IMR-90 (cell line): ENCODE data around the gene GABARAPL2. TPM values are rescaled to one million over a fixed set of nuclear protein-coding genes. Genes with fewer than 3 reads are reported as not detected.
"Not testable (repeated sequence)": the region's sequence is repeated elsewhere in the genome, so short reads cannot be mapped to it uniquely, and the experiment has no call there.

Experiments used
- ATAC-seq: fragments of 200-7000 bp; cut with Tn5 transposase; 2 replicates; pipeline ENCODE4 v1.9.1; 2020; ENCODE audit warnings: low read depth, mild to moderate bottlenecking, moderate library complexity
- BruUV-seq: library from RNA; stranded (reverse); fragments of 400-500 nt; replicated peaks from 2 replicates; lab custom pipeline; 2021; lab: Mats Ljungman, UMichigan
- CTCF ChIA-PET: fragments of 300-600 bp; formaldehyde crosslinking; extraction: SDS; loops from one replicate; lab custom pipeline; 2021; ENCODE audit warnings: antibody characterized with exemption; lab: Yijun Ruan, JAX
- POLR2A ChIA-PET: fragments of 300-600 bp; sonication (Branson Sonifier 250); formaldehyde crosslinking; loops from one replicate; lab custom pipeline; 2022; ENCODE audit warnings: antibody characterized with exemption; ENCODE audit not compliant: unreplicated experiment; lab: Charles Lee
- DNase-seq: peaks from one replicate; pipeline ENCODE4 v3.0.0; 2013
- H2AFZ ChIP-seq: replicated peaks from 2 replicates; pipeline ENCODE3; 2013; ENCODE audit warnings: low read length, mild to moderate bottlenecking; ENCODE audit not compliant: poor library complexity
- H2AK5ac ChIP-seq: 2 replicates; pipeline ENCODE4 v1.6.1; 2013; ENCODE audit warnings: low read depth, low read length, inconsistent platforms
- H2AK9ac ChIP-seq: replicated peaks from 2 replicates; pipeline ENCODE3; 2013; ENCODE audit warnings: mild to moderate bottlenecking, low read depth, low read length, moderate library complexity; ENCODE audit not compliant: poor library complexity
- H2BK120ac ChIP-seq: 2 replicates; pipeline ENCODE4 v1.6.1; 2013; ENCODE audit warnings: low read depth, low read length, inconsistent platforms
- H2BK15ac ChIP-seq: 3 replicates; pipeline ENCODE4 v1.6.1; 2013; ENCODE audit warnings: low read depth, low read length, inconsistent platforms
- H2BK20ac ChIP-seq: 2 replicates; pipeline ENCODE4 v1.6.1; 2013; ENCODE audit warnings: low read depth, mild to moderate bottlenecking, inconsistent platforms, low read length, moderate library complexity
- H2BK5ac ChIP-seq: 2 replicates; pipeline ENCODE4 v1.6.1; 2013; ENCODE audit warnings: mild to moderate bottlenecking, low read depth, low read length, inconsistent platforms; ENCODE audit not compliant: poor library complexity, severe bottlenecking
- H3K14ac ChIP-seq: replicated peaks from 2 replicates; pipeline ENCODE4 v1.6.1; 2013; ENCODE audit warnings: low read depth, low read length, inconsistent platforms
- H3K18ac ChIP-seq: 2 replicates; pipeline ENCODE4 v1.6.1; 2013; ENCODE audit warnings: low read depth, low read length, control low read depth
- H3K23ac ChIP-seq: 2 replicates; pipeline ENCODE4 v1.6.1; 2013; ENCODE audit warnings: low read depth, low read length, inconsistent platforms
- H3K27ac ChIP-seq: 2 replicates; pipeline ENCODE4 v1.5.1; 2013; ENCODE audit warnings: mild to moderate bottlenecking, control low read depth, low read length; ENCODE audit not compliant: insufficient read depth
- H3K27me3 ChIP-seq: 2 replicates; pipeline ENCODE4 v1.6.1; 2013; ENCODE audit warnings: low read length; ENCODE audit not compliant: control insufficient read depth, insufficient read depth
- H3K36me3 ChIP-seq: 2 replicates; pipeline ENCODE4 v1.6.1; 2013; ENCODE audit warnings: low read length, mixed read lengths; ENCODE audit not compliant: control insufficient read depth, insufficient read depth
- H3K4ac ChIP-seq: 2 replicates; pipeline ENCODE4 v1.6.1; 2013; ENCODE audit warnings: low read depth, low read length, inconsistent platforms
- H3K4me1 ChIP-seq: 2 replicates; pipeline ENCODE4 v1.6.1; 2013; ENCODE audit warnings: low read length, mixed read lengths; ENCODE audit not compliant: control insufficient read depth, insufficient read depth
- H3K4me2 ChIP-seq: 2 replicates; pipeline ENCODE4 v1.6.1; 2013; ENCODE audit warnings: low read depth, mild to moderate bottlenecking, control low read depth, low read length, moderate library complexity
- H3K4me3 ChIP-seq: 2 replicates; pipeline ENCODE4 v1.5.1; 2013; ENCODE audit warnings: low read depth, mild to moderate bottlenecking, control low read depth, low read length, moderate library complexity; ENCODE audit not compliant: insufficient read depth
- H3K56ac ChIP-seq: 2 replicates; pipeline ENCODE4 v1.6.1; 2013; ENCODE audit warnings: low read length, inconsistent platforms; ENCODE audit not compliant: insufficient read depth; ENCODE audit errors: extremely low read depth
- H3K79me1 ChIP-seq, 2 experiments: 2 replicates each; pipeline ENCODE4 v1.6.1; 2013; ENCODE audit warnings: low read length in 2 of 2, inconsistent platforms in 1 of 2, low read depth in 1 of 2
- H3K9ac ChIP-seq: 2 replicates; pipeline ENCODE4 v1.6.1; 2013; ENCODE audit warnings: low read depth, low read length, control low read depth
- H3K9me1 ChIP-seq: 2 replicates; pipeline ENCODE4 v1.6.1; 2013; ENCODE audit warnings: low read length, inconsistent platforms; ENCODE audit not compliant: insufficient read depth
- H3K9me3 ChIP-seq: 2 replicates; pipeline ENCODE4 v1.6.1; 2013; ENCODE audit warnings: low read length; ENCODE audit not compliant: control insufficient read depth, insufficient read depth
- H4K20me1 ChIP-seq: 2 replicates; pipeline ENCODE4 v1.6.1; 2013; ENCODE audit warnings: low read length, inconsistent platforms; ENCODE audit not compliant: insufficient read depth
- H4K5ac ChIP-seq: 2 replicates; pipeline ENCODE4 v1.6.1; 2013; ENCODE audit warnings: mild to moderate bottlenecking, low read depth, low read length, control low read depth
- H4K8ac ChIP-seq, 2 experiments: 2 replicates each; pipeline ENCODE4 v1.6.1; 2013; ENCODE audit warnings: low read depth in 2 of 2, low read length in 2 of 2, control low read depth in 1 of 2, inconsistent platforms in 1 of 2
- H4K91ac ChIP-seq: 2 replicates; pipeline ENCODE4 v1.6.1; 2013; ENCODE audit warnings: low read depth, low read length, inconsistent platforms; ENCODE audit not compliant: insufficient read depth
- WGBS, 2 experiments: methylation state at CpG; one replicate each; pipeline versions ENCODE4 v1.1.5 to v1.1.7; 2013; ENCODE audit warnings: missing lambda C conversion rate in 2 of 2; ENCODE audit not compliant: insufficient read length in 1 of 2; ENCODE audit errors: extremely low coverage in 2 of 2; 5-methylcytosine and 5-hydroxymethylcytosine counted together
- dilution Hi-C: fragments of 300-500 bp; cut with HindIII; formaldehyde crosslinking; loops from one replicate; pipeline ENCODE4 v1.14.3; 2018; ENCODE audit warnings: low sequenced_read_pairs; ENCODE audit not compliant: unreplicated experiment
- in situ Hi-C: fragments of 300-500 bp; cut with MboI; formaldehyde crosslinking; loops from 3 replicates; pipeline ENCODE4 v1.14.3; 2019; ENCODE audit warnings: low sequenced_read_pairs, inconsistent platforms, mixed read lengths
- intact Hi-C: fragments of 100-400 bp; cut with micrococcal nuclease; formaldehyde crosslinking; loops from 2 replicates; pipeline ENCODE4 v1.10.0; 2022
- polyA plus RNA-seq, 3 experiments: library from polyadenylated mRNA; depleted of rRNA; stranded (reverse); fragments of >200 nt; gene quantifications; 2 replicates each; pipeline ENCODE4 v1.2.3, GENCODE V29; 2012; ENCODE audit warnings: low replicate concordance in 1 of 3
- total RNA-seq: library from RNA; depleted of rRNA; stranded (reverse); fragments of >200 nt; gene quantifications from 2 replicates; pipeline ENCODE4 v1.2.3, GENCODE V29; 2012

The GABARAPL2 gene
- total and polyA plus RNA-seq, 2 of the 4 experiments (the other 2 are of a cell fraction): 33.3 to 65.9 TPM

DNA sequence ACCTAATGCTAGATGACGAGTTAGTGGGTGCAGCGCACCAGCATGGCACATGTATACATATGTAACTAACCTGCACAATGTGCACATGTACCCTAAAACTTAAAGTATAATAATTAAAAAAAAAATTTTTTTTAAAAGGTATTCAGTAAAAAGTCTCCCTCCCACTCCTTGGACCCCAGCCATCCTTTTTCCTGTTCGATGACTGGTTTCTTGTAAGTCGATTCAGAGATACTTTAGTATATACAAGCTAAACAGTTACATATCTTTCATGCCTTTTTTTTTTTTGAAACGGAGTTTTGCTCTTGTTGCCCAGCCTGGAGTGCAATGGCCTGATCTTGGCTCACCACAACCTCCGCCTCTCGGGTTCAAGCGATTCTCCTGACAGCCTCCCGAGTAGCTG lies 25.7 kb downstream of the GABARAPL2 start:
- H2BK120ac ChIP-seq, BruUV-seq, H3K9me3 ChIP-seq, H3K14ac ChIP-seq, H2AK5ac ChIP-seq, H3K23ac ChIP-seq, H3K4me2 ChIP-seq, H3K36me3 ChIP-seq, H3K56ac ChIP-seq, H3K4ac ChIP-seq, H3K9me1 ChIP-seq, H3K9ac ChIP-seq, H2AK9ac ChIP-seq, H4K91ac ChIP-seq, H3K18ac ChIP-seq, H2BK15ac ChIP-seq, H2AFZ ChIP-seq, H4K8ac ChIP-seq, H3K4me1 ChIP-seq, H3K4me3 ChIP-seq, H2BK20ac ChIP-seq, H3K27ac ChIP-seq, H2BK5ac ChIP-seq, H3K79me1 ChIP-seq, H3K27me3 ChIP-seq, H4K5ac ChIP-seq, H4K20me1 ChIP-seq, dilution Hi-C loops: not testable (repeated sequence)
- intact Hi-C loops: loop anchor here (1.0 kb wide), 2 partner anchors 121 to 393 kb away; no protein-coding TSS in a partner anchor
- in situ Hi-C loops: loop anchor here (25.0 kb wide), 1 partner anchor 380 kb away; the partner anchor contains the start of genes CTRB1 and CTRB2
- ChIA-PET CTCF (interaction anchor here (0.6 to 1.3 kb wide), 5 partner anchors 38 to 1094 kb away, joined by 3 to 6 read pairs (median 3); no protein-coding TSS in a partner anchor), POLR2A (interaction anchor here (0.7 kb wide), 1 partner anchor 12 kb away, joined by 3 read pairs; no protein-coding TSS in a partner anchor)
- ATAC-seq (peak; percentile 16; the same call in 1 of the 2 replicates), DNase-seq (peak; percentile 61)
- 16% methylated on average over 5 of the region's 9 CpGs; no CpG with 5 or more reads in 1 of the 2 experiments for WGBS, 2 experiments
